GM19372 (cell line): ENCODE results near the gene SPDYA.

ENCODE experiments used
- ATAC-seq: cut with Tn5 transposase; IDR thresholded peaks from one replicate; pipeline ENCODE4 v1.9.1; 2021; ENCODE audit warnings: mild to moderate bottlenecking, low read depth, moderate library complexity; ENCODE audit not compliant: unreplicated experiment

SPDYA gene

GRCh38 chr2:28824207-28824606 lies 13.6 kb downstream of the SPDYA start:
- ATAC-seq: no peak

- no peak for ATAC-seq
These were observed 14.2 kb downstream of the SPDYA start for GRCh38 chr2:28824870-28825269.

GRCh38 chr2:28828382-28828781 lies 17.7 kb downstream of the SPDYA start:
- no peak for ATAC-seq

- ATAC-seq: no peak
These were observed 23.3 kb downstream of the SPDYA start for GRCh38 chr2:28833740-28834470.

- ATAC-seq: no peak
These were observed 25.1 kb downstream of the SPDYA start for GRCh38 chr2:28835781-28836180.

- ATAC-seq: no peak
These were observed 28.3 kb downstream of the SPDYA start for GRCh38 chr2:28838971-28839370.

- ATAC-seq: no peak
These were observed 31.4 kb downstream of the SPDYA start for GRCh38 chr2:28842042-28842441.

- ATAC-seq: no peak
These were observed 44.6 kb downstream of the SPDYA start for GRCh38 chr2:28855193-28855592.

GRCh38 chr2:28855977-28856376 lies 45.3 kb downstream of the SPDYA start:
- ATAC-seq: no peak

- ATAC-seq: no peak
These were observed 58.0 kb downstream of the SPDYA start for GRCh38 chr2:28868611-28869010.

GRCh38 chr2:28869494-28870145 lies 59.0 kb downstream of the SPDYA start:
- ATAC-seq: peak; percentile 15

GRCh38 chr2:28870146-28870891 lies 59.7 kb downstream of the SPDYA start, which contains the start of gene TRMT61B:
TSS of gene TRMT61B (minus strand) at chr2:28870309. CDS start at chr2:28870277, 32 bp downstream.
- peak; percentile 93 for ATAC-seq

- no peak for ATAC-seq
These were observed 61.0 kb downstream of the SPDYA start for GRCh38 chr2:28871620-28872019.

- no peak for ATAC-seq
These were observed 69.6 kb downstream of the SPDYA start for GRCh38 chr2:28880193-28880592.

GRCh38 chr2:28893488-28893887 lies 82.9 kb downstream of the SPDYA start:
- ATAC-seq: no peak

- peak; percentile 90 for ATAC-seq
These were observed 84.0 kb downstream of the SPDYA start, which contains the start of gene WDR43 for GRCh38 chr2:28894470-28895188. TSS of gene WDR43 (plus strand) at chr2:28894667. CDS start at chr2:28894699, 32 bp downstream.

- ATAC-seq: peak; percentile 7
These were observed 84.7 kb downstream of the SPDYA start for GRCh38 chr2:28895189-28895893.

- no peak for ATAC-seq
These were observed 86.3 kb downstream of the SPDYA start for GRCh38 chr2:28896906-28897305.

GRCh38 chr2:28898048-28898447 lies 87.4 kb downstream of the SPDYA start:
- ATAC-seq: no peak
